GM20000 (cell line): Measurements from ENCODE around the gene MASP1.

Experiments
- DNase-seq: peaks from one replicate; pipeline ENCODE4 v3.0.0; 2012; ENCODE audit warnings: low spot score
- CTCF ChIP-seq: IDR thresholded peaks from 2 replicates; pipeline ENCODE4 v1.5.1; 2012; ENCODE audit warnings: mild to moderate bottlenecking, control low read depth; ENCODE audit errors: extremely low read depth, missing control alignments

The MASP1 gene

GRCh38 chr3:187323091-187323490 lies 31.6 kb upstream of the MASP1 start:
- no peak for DNase-seq
- TF ChIP-seq CTCF: no peak

- DNase-seq: no peak
- TF ChIP-seq CTCF: no peak
Measured at GRCh38 chr3:187322291-187322690, 30.8 kb upstream of the MASP1 start.

GRCh38 chr3:187321766-187322165 lies 30.2 kb upstream of the MASP1 start:
- no peak for DNase-seq
- no peak for TF ChIP-seq CTCF

GRCh38 chr3:187319699-187320302 lies 28.3 kb upstream of the MASP1 start:
- peak; percentile 61 for DNase-seq
- TF ChIP-seq CTCF: peak; percentile 71

- TF ChIP-seq CTCF: peak; percentile 63
- DNase-seq: peak; percentile 49
Measured at GRCh38 chr3:187318819-187319616, 27.5 kb upstream of the MASP1 start.

GRCh38 chr3:187315872-187316271 lies 24.3 kb upstream of the MASP1 start:
- DNase-seq: no peak
- TF ChIP-seq CTCF: no peak

GRCh38 chr3:187314176-187314575 lies 22.6 kb upstream of the MASP1 start:
- no peak for TF ChIP-seq CTCF
- DNase-seq: no peak
